Hippocampal formation (tissue), 2 donors: ENCODE measurements around the gene GOLGA1.
"Not testable (repeated sequence)": the region's sequence is repeated elsewhere in the genome, so short reads cannot be mapped to it uniquely, and the experiment has no call there.

Source experiments
- DNase-seq, 2 donors: peaks; one replicate each; lab custom pipeline; 2025; lab: John Stamatoyannopoulos, UW

The GOLGA1 gene

GRCh38 chr9:124858330-124859046 is 82.4 kb downstream of the GOLGA1 start:
- DNase-seq = no peak

DNA sequence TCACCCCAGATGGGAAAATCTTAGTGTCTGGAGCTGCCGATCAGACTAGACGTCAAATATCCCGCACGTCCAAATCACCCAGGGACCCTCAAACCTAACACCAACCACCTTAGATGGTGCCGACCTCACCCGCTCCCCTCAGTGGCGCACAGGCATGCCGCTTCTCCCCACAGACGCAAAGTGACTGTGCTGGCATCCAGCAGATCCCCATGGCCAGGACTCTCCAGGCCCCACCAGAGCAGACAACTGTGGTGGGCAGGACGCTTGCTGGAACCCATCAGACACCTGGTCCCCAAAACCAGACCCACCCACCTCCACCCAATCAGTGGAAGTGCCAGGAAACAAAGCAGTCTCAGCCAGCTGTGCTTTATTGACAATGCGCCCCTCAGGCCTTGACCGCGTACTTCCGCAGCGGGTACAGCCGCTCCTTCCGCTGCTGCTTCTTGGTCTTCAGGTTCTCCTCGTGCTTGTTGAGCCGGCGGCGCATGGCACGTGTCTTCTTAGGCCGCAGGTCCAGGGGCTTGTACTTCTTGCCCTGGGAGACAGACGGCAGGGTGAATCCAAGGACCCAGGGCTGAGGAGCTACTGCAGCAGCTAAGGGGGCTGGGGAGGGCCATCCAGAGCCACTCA is 83.2 kb downstream of the GOLGA1 start:
- DNase-seq = no peak

- DNase-seq = no peak
Measured at GRCh38 chr9:124855944-124856765, 84.7 kb downstream of the GOLGA1 start.

GRCh38 chr9:124855566-124855943 is 85.3 kb downstream of the GOLGA1 start:
- no peak for DNase-seq

DNA sequence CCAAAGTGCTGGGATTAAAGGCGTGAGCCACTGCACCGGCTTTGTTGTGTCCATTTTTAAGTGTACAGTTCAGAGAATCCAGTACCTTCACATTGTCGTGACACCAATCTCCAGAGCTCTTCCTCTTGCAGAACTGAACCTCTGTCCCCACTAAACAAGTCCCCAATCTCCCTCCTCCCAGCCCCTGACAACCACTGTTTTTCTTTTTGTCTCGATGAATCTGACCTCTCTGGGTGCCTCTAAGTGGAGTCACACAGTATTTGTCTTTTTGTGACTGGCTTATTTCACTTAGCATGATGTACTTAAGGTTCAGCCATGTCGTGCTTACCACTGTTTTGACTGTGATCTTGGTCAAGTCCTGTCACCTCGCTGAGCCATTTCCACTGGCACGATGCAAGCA is 86.1 kb downstream of the GOLGA1 start:
- no peak for DNase-seq

DNA sequence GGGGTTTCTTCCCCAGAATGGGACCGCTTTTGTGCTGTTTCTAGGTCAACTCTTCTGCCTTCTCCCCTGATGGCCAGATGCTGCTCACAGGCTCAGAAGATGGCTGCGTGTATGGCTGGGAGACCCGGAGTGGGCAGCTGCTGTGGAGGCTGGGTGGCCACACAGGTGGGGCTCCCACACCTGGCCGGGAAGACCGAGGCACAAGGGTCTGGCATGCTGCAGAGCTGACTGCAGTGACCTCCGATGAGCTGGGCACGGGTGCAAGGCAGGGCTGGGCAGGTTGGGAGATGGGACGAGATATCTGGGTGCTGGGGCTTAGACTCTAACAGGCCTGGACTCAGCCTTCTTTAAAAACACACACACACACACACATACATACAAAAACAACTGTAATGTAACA is 86.7 kb downstream of the GOLGA1 start:
- no peak for DNase-seq

DNA sequence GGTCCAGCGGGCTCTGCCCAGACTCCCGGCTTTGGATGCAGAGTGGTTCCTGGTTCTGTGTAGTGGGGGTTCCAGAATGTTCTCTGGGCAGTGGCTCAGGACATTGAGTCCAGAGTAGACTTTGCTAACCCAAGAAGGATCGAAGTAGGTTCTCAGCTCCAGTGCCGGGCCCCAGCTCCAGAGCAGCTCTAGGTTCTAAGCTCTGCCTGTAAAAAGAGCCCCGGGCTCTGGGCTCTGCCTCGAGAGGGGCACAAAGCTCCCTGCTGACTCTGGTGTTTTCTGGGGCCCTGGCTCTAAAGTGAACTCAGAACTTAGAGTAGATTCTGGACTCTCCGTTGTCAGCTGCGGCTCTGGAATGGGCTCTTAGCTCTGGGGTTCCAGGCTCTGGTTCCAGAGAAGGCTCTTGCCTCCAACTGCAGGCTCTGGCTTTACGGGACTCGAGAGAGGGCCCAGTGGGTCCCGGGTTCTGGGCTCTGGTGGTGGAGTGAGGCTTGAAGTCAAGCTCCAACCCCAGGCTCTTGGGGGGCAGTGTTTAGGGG is 87.2 kb downstream of the GOLGA1 start:
- no peak for DNase-seq

DNA sequence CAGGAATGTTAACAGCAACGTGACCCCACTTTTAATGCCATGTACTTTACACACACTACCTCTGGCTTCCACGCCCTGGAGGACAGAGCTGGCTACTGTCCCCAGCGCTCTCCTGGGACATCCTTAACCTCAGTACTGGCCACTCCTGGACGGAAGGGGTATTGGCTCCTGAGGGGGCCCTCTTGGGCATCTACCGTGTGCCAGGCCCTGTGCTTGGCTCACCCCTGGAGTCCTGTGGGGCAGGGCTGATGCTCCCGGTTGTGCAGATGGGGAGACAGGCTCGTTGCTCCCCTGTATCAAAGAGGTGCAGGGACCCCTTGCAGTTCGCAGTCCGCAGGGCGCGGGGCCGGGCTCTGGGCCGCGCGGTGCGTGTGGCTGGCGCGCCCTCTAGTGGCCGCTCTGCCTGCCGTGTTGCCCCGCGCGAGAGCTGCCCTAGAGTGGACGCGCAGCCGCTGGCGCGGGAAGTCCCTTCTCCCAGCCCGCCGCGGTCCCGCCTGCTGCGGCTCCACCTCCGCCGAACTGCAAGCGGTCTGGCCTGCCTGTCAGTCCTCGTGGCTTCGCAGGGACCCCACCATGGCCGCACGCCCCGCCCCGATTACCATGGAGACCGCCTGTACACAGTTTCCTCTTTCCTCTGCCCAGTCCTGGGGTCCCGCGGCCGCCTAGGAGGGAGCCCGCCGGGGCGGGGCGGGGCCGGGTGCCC is 87.9 kb downstream of the GOLGA1 start, which contains the start of gene WDR38:
TSS of gene WDR38 (plus strand) at position 632 of the 703 bp plus-strand sequence. CDS start 72 bp downstream, outside the sequence.
- DNase-seq = peak; percentile 44 to 50

- no peak for DNase-seq
Measured at GRCh38 chr9:124852121-124852828, 88.6 kb downstream of the GOLGA1 start.

DNA sequence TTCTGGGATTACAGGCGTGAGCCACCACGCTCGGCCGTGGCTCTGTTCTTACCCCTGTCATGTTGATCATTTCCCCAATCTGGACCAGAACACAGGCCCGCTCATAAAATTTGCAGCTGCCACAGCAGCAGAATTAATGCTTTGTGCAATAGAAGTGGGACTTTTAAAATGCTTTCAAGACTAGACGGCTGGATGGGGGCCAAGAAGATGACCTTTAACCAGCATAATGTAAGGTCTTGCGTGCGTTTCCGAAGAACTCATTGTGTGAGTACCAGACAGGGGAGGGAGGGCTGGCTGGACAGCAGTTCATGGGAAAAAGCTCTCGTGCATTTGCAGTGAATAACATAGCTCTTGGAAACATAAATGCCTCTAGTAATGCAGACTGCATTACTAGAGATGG is 91.1 kb downstream of the GOLGA1 start:
- no peak for DNase-seq

GRCh38 chr9:124846969-124847368 is 93.9 kb downstream of the GOLGA1 start:
- DNase-seq = no peak

- DNase-seq = not testable (repeated sequence)
Measured at GRCh38 chr9:124846467-124846866, 94.4 kb downstream of the GOLGA1 start.

DNA sequence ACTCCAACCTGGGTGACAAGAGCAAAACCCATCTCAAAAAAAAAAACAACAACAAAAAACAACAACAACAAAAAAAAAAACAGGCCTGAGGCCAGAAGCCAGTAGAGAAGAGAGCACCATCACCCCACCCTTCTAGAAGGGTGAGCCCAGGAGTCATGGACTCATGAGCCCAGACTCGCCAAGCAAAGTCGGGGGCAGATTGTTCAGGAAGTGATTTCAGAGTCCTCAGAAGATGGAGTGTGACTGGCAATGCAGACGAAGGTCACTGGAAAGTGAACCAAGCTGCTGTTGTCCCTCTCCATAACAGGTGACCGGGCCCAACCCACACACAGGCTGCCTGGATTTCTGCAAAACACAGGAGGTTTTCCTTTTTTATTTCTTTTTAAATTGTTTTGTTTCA is 96.6 kb downstream of the GOLGA1 start:
- no peak for DNase-seq

GRCh38 chr9:124843456-124844034 is 97.3 kb downstream of the GOLGA1 start:
- no peak for DNase-seq

DNA sequence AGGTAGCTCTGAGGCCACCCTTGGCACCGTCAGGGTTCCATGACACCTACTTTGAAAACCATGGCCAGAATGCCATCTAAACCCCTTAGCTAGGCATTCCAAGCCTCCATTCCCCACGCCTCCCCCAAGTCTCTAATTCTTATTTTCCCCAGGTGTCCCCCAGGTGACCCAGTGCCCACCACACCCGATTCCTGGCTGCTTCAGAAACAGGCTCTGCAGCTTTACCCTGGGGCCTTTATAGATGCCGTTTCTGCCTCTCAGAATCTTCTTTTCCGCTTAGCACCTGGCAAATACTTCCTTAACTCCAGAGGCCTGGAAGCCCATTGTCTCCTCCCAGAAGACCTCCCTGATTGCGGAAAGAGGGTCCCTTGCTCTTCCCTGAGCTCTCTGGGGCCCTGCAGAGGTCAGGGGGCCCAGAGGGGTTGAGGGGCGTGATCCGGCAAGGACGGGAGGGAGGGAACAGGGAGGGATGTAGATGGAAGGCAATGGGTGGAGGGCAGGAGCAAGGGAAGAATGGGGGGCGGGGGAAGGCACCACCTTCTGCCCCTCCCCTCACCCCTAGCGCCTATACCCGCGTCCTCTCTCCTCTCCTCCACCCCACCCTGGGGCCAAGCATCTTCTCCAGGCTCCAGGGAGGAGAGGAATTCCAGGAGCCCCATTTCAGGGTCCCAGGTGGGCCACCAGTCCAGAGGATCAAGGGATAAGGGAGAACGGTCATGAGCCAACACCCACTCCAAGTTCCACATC is 99.6 kb downstream of the GOLGA1 start:
- no peak for DNase-seq

- no peak for DNase-seq
Measured at GRCh38 chr9:124840300-124840833, 100.5 kb downstream of the GOLGA1 start.

DNA sequence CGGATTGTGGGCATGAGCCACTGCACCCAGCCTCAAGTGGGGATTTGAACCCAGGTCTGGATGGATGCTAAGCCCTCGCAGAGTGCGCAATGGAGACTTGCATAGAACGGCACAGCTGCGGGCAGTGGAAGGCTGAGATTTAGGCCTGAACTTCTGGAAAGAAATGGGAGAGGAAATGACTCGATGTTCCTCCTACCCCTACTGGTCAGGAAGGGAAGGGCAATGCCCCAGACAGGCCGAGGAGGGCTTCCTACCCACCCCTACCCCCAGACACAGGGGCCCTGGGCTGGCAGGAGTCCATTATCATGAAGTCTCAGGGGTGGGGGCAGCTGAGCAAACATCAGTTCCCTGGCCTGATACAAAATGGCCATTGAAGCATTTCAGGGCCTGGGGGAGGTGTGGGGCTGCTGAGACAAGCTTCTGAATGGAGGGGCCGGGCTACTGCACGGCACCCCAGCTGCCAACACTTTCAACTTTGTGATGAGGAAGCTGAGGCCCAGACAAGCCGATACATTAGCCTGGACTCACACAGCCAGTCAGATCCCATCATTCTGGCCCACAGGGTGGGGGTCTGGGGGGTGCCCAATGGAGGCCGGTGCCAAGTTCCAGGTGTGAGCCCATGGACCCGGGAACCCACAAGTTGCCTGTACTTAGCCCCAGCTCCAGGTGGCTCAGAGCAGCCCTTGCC is 101.1 kb downstream of the GOLGA1 start:
- no peak for DNase-seq

DNA sequence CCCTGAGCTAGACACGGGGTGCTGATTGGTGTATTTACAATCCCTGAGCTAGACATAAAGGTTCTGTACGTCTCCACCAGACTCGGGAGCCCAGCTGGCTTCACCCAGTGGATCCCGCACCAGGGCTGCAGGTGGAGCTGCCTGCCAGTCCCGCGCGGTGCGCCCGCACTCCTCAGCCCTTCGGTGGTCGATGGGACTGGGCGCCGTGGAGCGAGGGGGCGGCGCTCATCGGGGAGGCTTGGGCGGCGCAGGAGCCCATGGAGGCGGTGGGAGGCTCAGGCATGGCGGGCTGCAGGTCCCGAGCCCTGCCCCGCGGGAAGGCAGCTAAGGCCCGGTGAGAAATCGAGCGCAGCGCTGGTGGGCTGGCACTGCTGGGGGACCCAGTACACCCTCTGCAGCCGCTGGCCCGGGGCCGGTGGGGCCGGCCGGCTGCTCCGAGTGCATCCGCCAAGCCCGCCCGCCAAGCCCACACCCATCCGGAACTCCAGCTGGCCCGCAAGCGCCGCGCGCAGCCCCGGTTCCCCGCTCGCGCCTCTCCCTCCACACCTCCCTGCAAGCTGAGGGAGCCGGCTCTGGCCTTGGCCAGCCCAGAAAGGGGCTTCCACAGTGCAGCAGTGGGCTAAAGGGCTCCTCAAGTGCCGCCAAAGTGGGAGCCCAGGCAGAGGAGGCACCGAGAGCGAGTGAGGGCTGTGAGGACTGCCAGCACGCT is 102.2 kb downstream of the GOLGA1 start:
- DNase-seq = not testable (repeated sequence)

- not testable (repeated sequence) for DNase-seq
Measured at GRCh38 chr9:124838132-124838531, 102.8 kb downstream of the GOLGA1 start.
